HCT116 (cell line): ENCODE data around the gene SMARCAL1.

Experiments used
- CBX3 ChIP-seq: IDR thresholded peaks from 2 replicates; pipeline ENCODE4 v1.6.1; 2012; ENCODE audit warnings: low read depth
- CEBPB ChIP-seq: IDR thresholded peaks from 2 replicates; pipeline ENCODE4 v1.6.1; 2012; ENCODE audit warnings: low read depth
- EGR1 ChIP-seq: IDR thresholded peaks from 2 replicates; pipeline ENCODE4 v1.6.1; 2012; ENCODE audit warnings: low read depth
- EZH2 ChIP-seq: fragments of 200-600 bp; sonication (generic); IDR thresholded peaks from 2 replicates; pipeline ENCODE4 v1.6.1; 2017; ENCODE audit warnings: antibody characterized with exemption, mixed run types
- FOSL1 ChIP-seq: IDR thresholded peaks from 2 replicates; pipeline ENCODE4 v1.6.1; 2012; ENCODE audit warnings: low read depth
- POLR2AphosphoS5 ChIP-seq: IDR thresholded peaks from 2 replicates; pipeline ENCODE4 v1.6.1; 2011; ENCODE audit warnings: mild to moderate bottlenecking, low read depth, low read length, moderate library complexity
- RAD21 ChIP-seq: IDR thresholded peaks from 2 replicates; pipeline ENCODE4 v1.6.1; 2012; ENCODE audit warnings: low read depth, mild to moderate bottlenecking
- SIN3A ChIP-seq: IDR thresholded peaks from 2 replicates; pipeline ENCODE4 v1.6.1; 2012; ENCODE audit warnings: low read depth
- YY1 ChIP-seq: IDR thresholded peaks from 2 replicates; pipeline ENCODE4 v1.6.1; 2011; ENCODE audit warnings: low read length, low read depth, moderate library complexity, mild to moderate bottlenecking; ENCODE audit not compliant: insufficient replicate concordance; ENCODE audit errors: extremely low read depth
- ZNF274 ChIP-seq: fragments of 200-500 bp; sonication (Bioruptor generic); IDR thresholded peaks from 2 replicates; pipeline ENCODE4 v1.6.1; 2014; ENCODE audit warnings: mild to moderate bottlenecking, low read depth, low read length, inconsistent platforms
- TF ChIP-seq, protein P1 (sequence below), 3 experiments: fragments of 200-600 bp in 1 of 3; sonication (generic) in 1 of 3; IDR thresholded peaks in 2 of 3; conservative IDR thresholded peaks in 1 of 3; 2 replicates each; pipeline ENCODE4 v1.5.1; 2012 to 2017; ENCODE audit warnings: low read depth in 2 of 3, low read length in 2 of 3, antibody characterized with exemption in 1 of 3, borderline replicate concordance in 1 of 3, control low read depth in 1 of 3, mild to moderate bottlenecking in 1 of 3, mixed read lengths in 1 of 3, mixed run types in 1 of 3, moderate library complexity in 1 of 3; ENCODE audit not compliant: insufficient read depth in 1 of 3
- TF ChIP-seq, protein P2 (sequence below): IDR thresholded peaks from 2 replicates; pipeline ENCODE4 v1.6.1; 2012; ENCODE audit warnings: low read depth
- TF ChIP-seq, protein P3 (sequence below): IDR thresholded peaks from 2 replicates; pipeline ENCODE4 v1.6.1; 2012

DNA sequence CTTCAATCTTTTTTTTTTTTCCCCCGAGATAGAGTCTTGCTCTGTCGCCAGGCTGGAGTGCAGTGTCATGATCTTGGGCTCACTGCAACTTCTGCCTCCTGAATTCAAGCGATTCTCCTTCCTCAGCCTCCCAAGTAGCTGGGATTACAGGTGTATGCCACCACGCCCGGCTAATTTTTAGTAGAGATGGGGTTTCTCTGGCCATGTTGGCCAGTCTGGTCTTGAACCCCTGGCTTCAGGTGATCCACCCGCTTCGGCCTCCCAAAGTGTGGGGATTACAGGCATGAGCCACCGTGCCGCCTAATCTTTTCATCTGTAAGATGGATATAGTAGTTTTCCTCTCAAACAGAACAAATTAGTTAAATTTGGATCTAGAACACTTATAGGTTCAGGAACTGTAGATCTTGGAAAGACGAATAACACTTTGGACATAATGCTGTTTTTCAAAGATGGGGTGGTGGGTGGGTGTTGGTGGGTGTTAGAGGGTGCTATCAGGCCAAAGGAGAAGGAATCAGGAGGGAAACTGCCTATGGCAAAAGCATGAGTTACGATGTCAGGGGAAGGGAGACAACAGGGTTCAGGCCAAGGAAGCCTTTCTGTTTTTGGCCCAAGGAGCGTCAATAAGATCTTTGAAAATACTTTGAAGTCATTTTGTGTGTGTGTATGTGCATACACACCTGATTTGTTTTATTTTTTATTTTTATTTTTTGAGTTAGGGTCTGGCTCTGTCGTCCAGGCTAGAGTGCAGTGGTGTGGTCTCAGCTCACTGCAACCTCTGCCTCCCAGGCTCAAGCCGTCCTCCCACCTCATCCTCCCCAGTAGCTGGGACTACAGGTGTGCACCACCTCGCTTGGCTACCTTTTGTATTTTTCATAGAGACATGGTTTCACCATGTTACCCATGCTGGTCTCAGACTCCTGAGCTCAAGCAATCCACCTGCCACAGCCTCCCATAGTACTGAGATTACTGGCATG lies 93.1 kb downstream of the SMARCAL1 start:
- TF ChIP-seq ZNF274 (no peak), EZH2 (no peak), POLR2AphosphoS5 (peak; percentile 55; the same call in 1 of the 2 replicates), EGR1 (no peak), YY1 (no peak), SIN3A (no peak), CBX3 (no peak), RAD21 (no peak), FOSL1 (no peak), CEBPB (no peak)
- TF ChIP-seq, protein P1, sequence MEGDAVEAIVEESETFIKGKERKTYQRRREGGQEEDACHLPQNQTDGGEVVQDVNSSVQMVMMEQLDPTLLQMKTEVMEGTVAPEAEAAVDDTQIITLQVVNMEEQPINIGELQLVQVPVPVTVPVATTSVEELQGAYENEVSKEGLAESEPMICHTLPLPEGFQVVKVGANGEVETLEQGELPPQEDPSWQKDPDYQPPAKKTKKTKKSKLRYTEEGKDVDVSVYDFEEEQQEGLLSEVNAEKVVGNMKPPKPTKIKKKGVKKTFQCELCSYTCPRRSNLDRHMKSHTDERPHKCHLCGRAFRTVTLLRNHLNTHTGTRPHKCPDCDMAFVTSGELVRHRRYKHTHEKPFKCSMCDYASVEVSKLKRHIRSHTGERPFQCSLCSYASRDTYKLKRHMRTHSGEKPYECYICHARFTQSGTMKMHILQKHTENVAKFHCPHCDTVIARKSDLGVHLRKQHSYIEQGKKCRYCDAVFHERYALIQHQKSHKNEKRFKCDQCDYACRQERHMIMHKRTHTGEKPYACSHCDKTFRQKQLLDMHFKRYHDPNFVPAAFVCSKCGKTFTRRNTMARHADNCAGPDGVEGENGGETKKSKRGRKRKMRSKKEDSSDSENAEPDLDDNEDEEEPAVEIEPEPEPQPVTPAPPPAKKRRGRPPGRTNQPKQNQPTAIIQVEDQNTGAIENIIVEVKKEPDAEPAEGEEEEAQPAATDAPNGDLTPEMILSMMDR (IDR thresholded peaks at IDR 0.05 in 2 of 3, conservative IDR thresholded peaks at IDR 0.05 in 1 of 3; ENCODE audit: borderline replicate concordance in 1 of 3, insufficient read depth in 1 of 3, low read depth in 2 of 3, low read length in 2 of 3): no peak
- TF ChIP-seq, protein P2, sequence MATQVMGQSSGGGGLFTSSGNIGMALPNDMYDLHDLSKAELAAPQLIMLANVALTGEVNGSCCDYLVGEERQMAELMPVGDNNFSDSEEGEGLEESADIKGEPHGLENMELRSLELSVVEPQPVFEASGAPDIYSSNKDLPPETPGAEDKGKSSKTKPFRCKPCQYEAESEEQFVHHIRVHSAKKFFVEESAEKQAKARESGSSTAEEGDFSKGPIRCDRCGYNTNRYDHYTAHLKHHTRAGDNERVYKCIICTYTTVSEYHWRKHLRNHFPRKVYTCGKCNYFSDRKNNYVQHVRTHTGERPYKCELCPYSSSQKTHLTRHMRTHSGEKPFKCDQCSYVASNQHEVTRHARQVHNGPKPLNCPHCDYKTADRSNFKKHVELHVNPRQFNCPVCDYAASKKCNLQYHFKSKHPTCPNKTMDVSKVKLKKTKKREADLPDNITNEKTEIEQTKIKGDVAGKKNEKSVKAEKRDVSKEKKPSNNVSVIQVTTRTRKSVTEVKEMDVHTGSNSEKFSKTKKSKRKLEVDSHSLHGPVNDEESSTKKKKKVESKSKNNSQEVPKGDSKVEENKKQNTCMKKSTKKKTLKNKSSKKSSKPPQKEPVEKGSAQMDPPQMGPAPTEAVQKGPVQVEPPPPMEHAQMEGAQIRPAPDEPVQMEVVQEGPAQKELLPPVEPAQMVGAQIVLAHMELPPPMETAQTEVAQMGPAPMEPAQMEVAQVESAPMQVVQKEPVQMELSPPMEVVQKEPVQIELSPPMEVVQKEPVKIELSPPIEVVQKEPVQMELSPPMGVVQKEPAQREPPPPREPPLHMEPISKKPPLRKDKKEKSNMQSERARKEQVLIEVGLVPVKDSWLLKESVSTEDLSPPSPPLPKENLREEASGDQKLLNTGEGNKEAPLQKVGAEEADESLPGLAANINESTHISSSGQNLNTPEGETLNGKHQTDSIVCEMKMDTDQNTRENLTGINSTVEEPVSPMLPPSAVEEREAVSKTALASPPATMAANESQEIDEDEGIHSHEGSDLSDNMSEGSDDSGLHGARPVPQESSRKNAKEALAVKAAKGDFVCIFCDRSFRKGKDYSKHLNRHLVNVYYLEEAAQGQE: no peak
- TF ChIP-seq, protein P3, sequence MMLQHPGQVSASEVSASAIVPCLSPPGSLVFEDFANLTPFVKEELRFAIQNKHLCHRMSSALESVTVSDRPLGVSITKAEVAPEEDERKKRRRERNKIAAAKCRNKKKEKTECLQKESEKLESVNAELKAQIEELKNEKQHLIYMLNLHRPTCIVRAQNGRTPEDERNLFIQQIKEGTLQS: no peak
